SK-N-SH treated with all-trans-retinoic acid at 6 μM for 48 hours (cell line): ENCODE measurements around the gene PREB.

Source experiments
- ATAC-seq: fragments of 200-7000 bp; cut with Tn5 transposase; 3 replicates; pipeline ENCODE4 v1.9.1; 2020; ENCODE audit warnings: mild to moderate bottlenecking, moderate library complexity
- ARNTL ChIP-seq: fragments of 450-650 bp; formaldehyde crosslinking; IDR thresholded peaks from 2 replicates; pipeline ENCODE4 v1.5.0; 2020; ENCODE audit warnings: low read depth, mild to moderate bottlenecking, moderate library complexity, borderline replicate concordance
- BACH2 ChIP-seq: fragments of 250-450 bp; sonication (Bioruptor Pico); IDR thresholded peaks from 2 replicates; pipeline ENCODE4 v1.9.0; 2021; ENCODE audit warnings: mild to moderate bottlenecking, borderline replicate concordance
- CREB5 ChIP-seq: fragments of 250-450 bp; sonication (Bioruptor Pico); IDR thresholded peaks from 2 replicates; pipeline ENCODE4 v1.5.1; 2020; ENCODE audit warnings: low read depth, mild to moderate bottlenecking, moderate library complexity
- CSDC2 ChIP-seq: fragments of 250-450 bp; sonication (Bioruptor Pico); IDR thresholded peaks from 2 replicates; pipeline ENCODE4 v1.5.0; 2020; ENCODE audit warnings: mild to moderate bottlenecking, moderate library complexity
- CSRNP3 ChIP-seq: fragments of 250-450 bp; sonication (Bioruptor Pico); IDR thresholded peaks from 2 replicates; pipeline ENCODE4 v1.5.1; 2021; ENCODE audit warnings: mild to moderate bottlenecking, moderate library complexity
- ESRRG ChIP-seq: fragments of 250-450 bp; sonication (Bioruptor Pico); IDR thresholded peaks from 2 replicates; pipeline ENCODE4 v1.6.1; 2021; ENCODE audit warnings: mild to moderate bottlenecking
- GLIS3 ChIP-seq: fragments of 250-450 bp; sonication (Bioruptor Pico); IDR thresholded peaks from 2 replicates; pipeline ENCODE4 v1.5.0; 2020; ENCODE audit warnings: mild to moderate bottlenecking, moderate library complexity
- OSR1 ChIP-seq: fragments of 250-450 bp; sonication (Bioruptor Pico); IDR thresholded peaks from 2 replicates; pipeline ENCODE4 v1.8.0; 2022; ENCODE audit warnings: moderate library complexity, mild to moderate bottlenecking, inconsistent platforms
- POU6F1 ChIP-seq: fragments of 250-450 bp; sonication (Bioruptor Pico); IDR thresholded peaks from 2 replicates; pipeline ENCODE4 v1.8.0; 2021; ENCODE audit warnings: low read depth, mild to moderate bottlenecking, moderate library complexity, borderline replicate concordance
- PPARA ChIP-seq: fragments of 250-450 bp; sonication (Bioruptor Pico); IDR thresholded peaks from 2 replicates; pipeline ENCODE4 v1.5.0; 2020; ENCODE audit warnings: mild to moderate bottlenecking, borderline replicate concordance
- RARB ChIP-seq: fragments of 250-450 bp; sonication (Bioruptor Pico); IDR thresholded peaks from 2 replicates; pipeline ENCODE4 v1.8.0; 2021; ENCODE audit warnings: mild to moderate bottlenecking, moderate library complexity
- TOX ChIP-seq: fragments of 250-450 bp; sonication (Bioruptor Pico); IDR thresholded peaks from 2 replicates; pipeline ENCODE4 v1.8.0; 2021; ENCODE audit warnings: mild to moderate bottlenecking, moderate library complexity, borderline replicate concordance
- TSHZ2 ChIP-seq: fragments of 250-450 bp; sonication (Bioruptor Pico); IDR thresholded peaks from 2 replicates; pipeline ENCODE4 v1.5.0; 2020; ENCODE audit warnings: mild to moderate bottlenecking, moderate library complexity
- ZFP30 ChIP-seq: fragments of 450-650 bp; formaldehyde crosslinking; IDR thresholded peaks from 2 replicates; pipeline ENCODE4 v1.5.0; 2022; ENCODE audit warnings: mild to moderate bottlenecking, moderate library complexity
- ZNF565 ChIP-seq: fragments of 450-650 bp; formaldehyde crosslinking; conservative IDR thresholded peaks from 2 replicates; pipeline ENCODE4 v1.5.0; 2020; ENCODE audit warnings: low read depth, mild to moderate bottlenecking, moderate library complexity
- ZNF70 ChIP-seq: fragments of 450-650 bp; formaldehyde crosslinking; IDR thresholded peaks from 2 replicates; pipeline ENCODE4 v1.5.0; 2020; ENCODE audit warnings: mild to moderate bottlenecking, moderate library complexity
- ZNF8 ChIP-seq: fragments of 450-650 bp; formaldehyde crosslinking; IDR thresholded peaks from 2 replicates; pipeline ENCODE4 v1.5.0; 2020; ENCODE audit warnings: mild to moderate bottlenecking, moderate library complexity

PREB gene

GRCh38 chr2:27086724-27087593 is 47.5 kb downstream of the PREB start, which contains the start of gene KHK:
Gene KHK (plus strand): TSS chr2:27086772. CDS start chr2:27087260, 488 bp downstream.
- ATAC-seq, result peak; percentile 49

GRCh38 chr2:27086090-27086723 is 48.2 kb downstream of the PREB start:
- ATAC-seq, result peak; percentile 82

More at GRCh38 chr2:27086724-27087593, 47.5 kb downstream of the PREB start, which contains the start of gene KHK:
- TF ChIP-seq ZNF70 (CRISPR knock-in tag), result no peak

GRCh38 chr2:27085673-27086089 is 48.8 kb downstream of the PREB start:
- ATAC-seq, result peak; percentile 54
- no peak for TF ChIP-seq POU6F1 (CRISPR knock-in tag)
- TF ChIP-seq TSHZ2 (CRISPR knock-in tag), result peak; percentile 30; the same call in 1 of the 2 replicates
- TF ChIP-seq ZNF8 (CRISPR knock-in tag), result no peak
- peak; percentile 57; the same call in 1 of the 2 replicates for TF ChIP-seq GLIS3 (CRISPR knock-in tag)
- TF ChIP-seq, all 23 proteins: peak for 2

More at GRCh38 chr2:27086090-27086723, 48.2 kb downstream of the PREB start:
- TF ChIP-seq ESRRG (no peak), CREB5 (no peak), TOX (CRISPR knock-in tag) (no peak), GLIS3 (CRISPR knock-in tag) (peak; percentile 51; the same call in 1 of the 2 replicates), ZFP30 (no peak), RARB (CRISPR knock-in tag) (no peak), CSRNP3 (CRISPR knock-in tag) (no peak), BACH2 (CRISPR knock-in tag) (no peak), ZNF565 (CRISPR knock-in tag) (no peak), CSDC2 (CRISPR knock-in tag) (no peak), TSHZ2 (CRISPR knock-in tag) (peak; percentile 29; the same call in 1 of the 2 replicates), OSR1 (CRISPR knock-in tag) (no peak), PPARA (CRISPR knock-in tag) (no peak), ZNF70 (CRISPR knock-in tag) (peak; percentile 12; the same call in 1 of the 2 replicates), ARNTL (peak; percentile 76; the same call in 1 of the 2 replicates)
